Ovary (tissue), 9 donors: ENCODE data around the gene TCTN1. TPM values are rescaled to one million over a fixed set of nuclear protein-coding genes. Genes with fewer than 3 reads are reported as not detected.

ENCODE experiments used
- DNase-seq, 5 donors: peaks; one replicate each; pipeline ENCODE4 v3.0.0-alpha.2; 2019 to 2020
- H3K27ac ChIP-seq, 2 donors: fragments of 200-600 bp; one replicate each; pipeline versions ENCODE4 v1.5.1 to v1.8.0; 2019 to 2022
- H3K27me3 ChIP-seq: fragments of 200-600 bp; one replicate; pipeline ENCODE4 v1.8.0; 2022
- H3K36me3 ChIP-seq: fragments of 200-600 bp; sonication (generic); one replicate; pipeline ENCODE4 v1.5.1; 2019
- H3K4me1 ChIP-seq: one replicate; pipeline ENCODE4 v1.8.1; 2013; ENCODE audit warnings: mild to moderate bottlenecking, moderate library complexity; ENCODE audit not compliant: insufficient read depth
- H3K4me3 ChIP-seq: fragments of 200-600 bp; sonication (generic); one replicate; pipeline ENCODE4 v1.5.1; 2017
- H3K9me3 ChIP-seq, 2 donors: fragments of 200-600 bp in 1 of 2; sonication (generic) in 1 of 2; one replicate each; pipeline versions ENCODE4 v1.5.1 to v1.8.1; 2013 to 2019; ENCODE audit warnings: mild to moderate bottlenecking in 1 of 2, moderate library complexity in 1 of 2
- EP300 ChIP-seq: sonication (generic); formaldehyde crosslinking; IDR thresholded peaks from one replicate; pipeline ENCODE4 v1.6.1; 2017; ENCODE audit warnings: antibody characterized with exemption
- POLR2A ChIP-seq: fragments of 450-650 bp; IDR thresholded peaks from one replicate; pipeline ENCODE4 v1.6.1; 2017; ENCODE audit warnings: antibody characterized with exemption, mild to moderate bottlenecking, moderate library complexity
- WGBS, 3 donors: extraction: QIAGEN DNeasy Blood & Tissue Kit in 1 of 3; methylation state at CpG; one replicate each; pipeline versions ENCODE4 v1.1.5 to v1.1.7; 2013 to 2017; 5-methylcytosine and 5-hydroxymethylcytosine counted together
- intact Hi-C, 4 donors: fragments of 100-400 bp; cut with DNase I; formaldehyde crosslinking; loops; one replicate each; pipeline versions ENCODE4 v1.11.0 to v1.15.1; 2022 to 2023
- polyA plus RNA-seq, 2 donors: library from polyadenylated mRNA; stranded (reverse); fragments of 200-250 nt in 1 of 2; fragments of 350-450 nt in 1 of 2; fragmentation: Illumina TruSeq in 1 of 2; extraction: RNeasy Lipid Tissue Mini Kit (QIAGEN cat#74804) in 1 of 2; gene quantifications; one replicate each; pipeline ENCODE4 v1.2.3, GENCODE V29; 2013 to 2014
- total RNA-seq, 7 donors: library from RNA; depleted of rRNA in 2 of 7; stranded (reverse); fragments of >200 nt in 2 of 7; fragmentation: NEBNext Ultra II Directional in 3 of 7; extraction: Animal tissue kit (Norgen Biotek cat#: 25700) in 3 of 7; gene quantifications; one replicate each; pipeline versions ENCODE4 v1.1.0 to v1.2.4, GENCODE V29; 2016 to 2023
- TF ChIP-seq, protein P1 (sequence below), 3 donors: fragments of 450-650 bp in 2 of 3; fragments of 200-600 bp in 1 of 3; IDR thresholded peaks; one replicate each; pipeline versions ENCODE4 v1.5.1 to v1.8.0; 2016 to 2022; ENCODE audit warnings: antibody characterized with exemption in 3 of 3, mild to moderate bottlenecking in 1 of 3
- donor health status: DM: no; HTN: no; CAD: no; lungs with moderate emphysema.
- donor health status: DM: no; HTN: no; CAD: no.
- donor health status: Bipolar disorder and iron deficiency.
- donor health status: DM: yes; HTN: yes; CAD: no.
- donor health status: DM: no; HTN: no; CAD: no.
- donor health status: DM: yes; HTN: yes; CAD: no.

TCTN1 gene
- total and polyA plus RNA-seq, 9 donors, result 32.7 to 122 (median 47.9) TPM

DNA sequence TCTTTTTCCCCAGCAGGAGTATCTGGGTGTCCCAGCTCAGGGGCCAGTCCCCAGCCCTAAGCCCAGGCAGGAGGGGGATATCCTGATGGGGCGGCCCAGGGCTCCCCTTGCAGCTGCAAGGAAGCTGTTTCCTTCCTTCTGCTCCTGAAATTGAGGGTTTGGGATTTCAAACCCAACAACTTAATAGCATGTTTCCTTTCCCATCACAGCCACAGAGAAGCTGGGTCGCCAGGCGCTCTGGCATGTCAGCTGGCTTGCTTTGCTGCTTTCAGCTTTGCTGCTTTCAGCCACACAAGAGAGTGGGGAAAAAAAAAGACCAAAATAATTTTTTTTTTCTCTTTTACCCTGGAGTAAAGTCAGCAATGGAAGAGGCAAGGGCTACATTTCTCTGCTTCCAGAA, 44.9 kb downstream of the TCTN1 start:
- WGBS, 3 donors, result 89 to 92% (median 92%) methylated on average over 3 of the region's 3 CpGs
- H3K4me3 ChIP-seq, result no peak overlapping the region
- no peaks in the 10 kb centered on the region for H3K27me3 ChIP-seq
- H3K27ac ChIP-seq, result no peak overlapping the region
- TF ChIP-seq EP300 (no peak), POLR2A (no peak)
- TF ChIP-seq, protein P1, sequence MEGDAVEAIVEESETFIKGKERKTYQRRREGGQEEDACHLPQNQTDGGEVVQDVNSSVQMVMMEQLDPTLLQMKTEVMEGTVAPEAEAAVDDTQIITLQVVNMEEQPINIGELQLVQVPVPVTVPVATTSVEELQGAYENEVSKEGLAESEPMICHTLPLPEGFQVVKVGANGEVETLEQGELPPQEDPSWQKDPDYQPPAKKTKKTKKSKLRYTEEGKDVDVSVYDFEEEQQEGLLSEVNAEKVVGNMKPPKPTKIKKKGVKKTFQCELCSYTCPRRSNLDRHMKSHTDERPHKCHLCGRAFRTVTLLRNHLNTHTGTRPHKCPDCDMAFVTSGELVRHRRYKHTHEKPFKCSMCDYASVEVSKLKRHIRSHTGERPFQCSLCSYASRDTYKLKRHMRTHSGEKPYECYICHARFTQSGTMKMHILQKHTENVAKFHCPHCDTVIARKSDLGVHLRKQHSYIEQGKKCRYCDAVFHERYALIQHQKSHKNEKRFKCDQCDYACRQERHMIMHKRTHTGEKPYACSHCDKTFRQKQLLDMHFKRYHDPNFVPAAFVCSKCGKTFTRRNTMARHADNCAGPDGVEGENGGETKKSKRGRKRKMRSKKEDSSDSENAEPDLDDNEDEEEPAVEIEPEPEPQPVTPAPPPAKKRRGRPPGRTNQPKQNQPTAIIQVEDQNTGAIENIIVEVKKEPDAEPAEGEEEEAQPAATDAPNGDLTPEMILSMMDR (IDR thresholded peaks at IDR 0.05), result no peak
- DNase-seq, result no peak
- intact Hi-C loops, result loop anchor here in 1 of 4 donors (5.0 kb wide), 1 partner anchor 1653 kb away; no protein-coding TSS in a partner anchor
- no peaks in the 10 kb centered on the region for H3K9me3 ChIP-seq
- no peaks in the 10 kb centered on the region for H3K36me3 ChIP-seq
- no peaks in the 10 kb centered on the region for H3K4me1 ChIP-seq

DNA sequence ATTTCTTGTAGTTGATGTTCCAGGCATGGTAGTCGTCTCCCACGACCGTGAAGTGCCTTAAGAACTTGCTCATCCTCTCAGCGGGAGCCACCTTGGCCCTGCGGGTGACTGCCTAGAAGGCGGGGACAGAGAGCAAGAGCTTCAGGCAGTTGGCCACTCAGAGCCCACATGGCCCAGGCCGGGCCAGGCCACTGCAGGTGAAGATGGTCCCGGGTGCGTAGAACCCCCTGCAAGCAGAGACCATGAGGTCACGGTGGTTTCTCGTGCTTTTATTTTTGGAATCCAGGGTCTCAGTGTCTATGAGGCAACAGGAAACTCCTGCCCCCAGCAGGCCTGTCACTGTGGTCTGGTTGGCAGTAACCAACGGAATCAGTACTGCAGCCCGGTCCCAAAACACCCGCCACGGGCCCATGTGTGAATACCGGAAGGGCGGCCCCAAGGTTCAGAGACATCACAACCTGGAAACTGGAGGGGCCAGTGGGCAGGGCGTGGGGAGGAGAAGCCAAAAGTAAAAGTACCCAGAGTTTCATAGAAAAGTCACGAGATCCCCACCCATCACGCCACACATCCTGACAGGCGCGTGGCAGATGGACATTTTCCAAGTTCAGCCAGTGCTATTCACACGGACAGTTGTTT, 47.5 kb downstream of the TCTN1 start:
- intact Hi-C loops, result no loop called here
- no peak for TF ChIP-seq EP300
- no peak for TF ChIP-seq POLR2A
- TF ChIP-seq, protein P1 (IDR thresholded peaks at IDR 0.05), result no peak
- Histone ChIP-seq H3K4me1 (no peaks in the 10 kb centered on the region), H3K4me3 (no peak overlapping the region), H3K27me3 (no peaks in the 10 kb centered on the region), H3K36me3 (no peaks in the 10 kb centered on the region), H3K9me3 (no peaks in the 10 kb centered on the region), H3K27ac (no peak overlapping the region)
- DNase-seq, result no peak
- 85 to 90% (median 89%) methylated on average over 23 of the region's 23 CpGs for WGBS, 3 donors

DNA sequence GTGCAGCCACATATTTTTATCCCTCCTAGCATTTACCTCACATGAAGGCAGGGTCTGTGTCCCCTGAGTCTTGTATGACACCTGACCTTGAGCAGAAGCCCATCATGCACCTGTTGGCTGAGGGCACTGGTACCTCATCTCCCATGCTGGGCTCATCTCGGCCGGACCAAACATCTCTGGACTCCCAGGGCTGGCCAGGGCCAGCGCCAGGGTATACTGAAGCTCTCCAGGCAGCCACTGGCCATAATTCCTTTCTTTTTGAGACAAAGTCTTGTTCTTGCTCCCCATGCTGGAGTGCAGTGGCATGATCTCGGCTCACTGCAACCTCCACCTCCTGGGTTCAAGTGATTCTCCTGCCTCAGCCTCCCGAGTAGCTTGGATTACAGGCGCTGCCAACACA, 53.0 kb downstream of the TCTN1 start:
- H3K9me3 ChIP-seq, result no peaks in the 10 kb centered on the region
- intact Hi-C loops, result no loop called here
- DNase-seq, result no peak
- no peak overlapping the region for H3K4me3 ChIP-seq
- 97 to 99% (median 99%) methylated on average over 6 of the region's 6 CpGs for WGBS, 3 donors
- no peaks in the 10 kb centered on the region for H3K27me3 ChIP-seq
- no peaks in the 10 kb centered on the region for H3K4me1 ChIP-seq
- no peak overlapping the region for H3K27ac ChIP-seq
- no peaks in the 10 kb centered on the region for H3K36me3 ChIP-seq
- TF ChIP-seq POLR2A, result no peak
- TF ChIP-seq EP300, result no peak
- TF ChIP-seq, protein P1 (IDR thresholded peaks at IDR 0.05), result no peak

DNA sequence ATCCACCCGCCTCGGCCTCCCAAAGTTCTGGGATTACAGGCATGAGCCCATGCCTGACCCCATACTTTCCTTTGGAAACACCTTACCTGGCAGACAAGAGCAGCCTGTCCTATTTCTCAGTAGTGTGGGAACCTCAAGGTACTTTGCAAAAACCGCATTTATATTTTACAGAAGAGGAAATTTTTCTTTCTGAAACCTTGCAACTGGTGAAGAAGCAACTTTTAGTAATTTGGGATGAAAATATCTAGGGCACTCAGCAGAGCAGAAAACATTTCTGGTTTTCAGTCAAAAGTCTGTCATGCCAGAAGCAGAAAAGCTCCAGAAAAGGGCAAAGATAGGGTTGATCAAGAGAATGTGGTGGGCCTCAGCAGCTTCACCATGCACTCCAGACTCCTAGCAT, 53.7 kb downstream of the TCTN1 start:
- TF ChIP-seq EP300, result no peak
- TF ChIP-seq POLR2A, result no peak
- TF ChIP-seq, protein P1 (IDR thresholded peaks at IDR 0.05), result no peak
- DNase-seq, result no peak
- intact Hi-C loops, result no loop called here
- Histone ChIP-seq H3K36me3 (no peaks in the 10 kb centered on the region), H3K27ac (no peak overlapping the region), H3K4me3 (no peak overlapping the region), H3K27me3 (no peaks in the 10 kb centered on the region), H3K4me1 (no peaks in the 10 kb centered on the region), H3K9me3 (no peaks in the 10 kb centered on the region)
- 95 to 98% (median 97%) methylated on average over 3 of the region's 3 CpGs for WGBS, 3 donors
